Right atrium auricular region (tissue), 2 donors: ENCODE results near the gene ETV6. TPM values are rescaled to one million over a fixed set of nuclear protein-coding genes. Genes with fewer than 3 reads are reported as not detected.

Source experiments
- DNase-seq: peaks from one replicate; pipeline ENCODE4 v3.0.0-alpha.2; 2019; ENCODE audit warnings: low spot score
- H3K27ac ChIP-seq, 2 donors: fragments of 200-600 bp; sonication (generic); 1 replicate in 1 of 2; 2 replicates in 1 of 2; pipeline ENCODE4 v1.5.1; 2016 to 2019
- H3K27me3 ChIP-seq, 2 donors: fragments of 200-600 bp; sonication (generic); one replicate each; pipeline versions ENCODE4 v1.5.1 to v1.6.0; 2017 to 2019
- H3K36me3 ChIP-seq: fragments of 200-600 bp; sonication (generic); one replicate; pipeline ENCODE4 v1.5.1; 2016
- H3K4me1 ChIP-seq, 2 donors: fragments of 200-600 bp; sonication (generic); one replicate each; pipeline versions ENCODE4 v1.5.1 to v1.6.0; 2017 to 2019
- H3K4me3 ChIP-seq, 2 donors: fragments of 200-600 bp; sonication (generic); 1 replicate in 1 of 2; 2 replicates in 1 of 2; pipeline ENCODE4 v1.5.1; 2017 to 2019; ENCODE audit warnings: mild to moderate bottlenecking in 1 of 2, moderate library complexity in 1 of 2
- H3K9me3 ChIP-seq, 2 donors: fragments of 200-600 bp; sonication (generic); one replicate each; pipeline ENCODE4 v1.5.1; 2019
- CTCF ChIP-seq, 2 donors: fragments of 200-600 bp; sonication (generic); IDR thresholded peaks; one replicate each; pipeline ENCODE4 v1.5.1; 2019; ENCODE audit warnings: antibody characterized with exemption in 2 of 2
- total RNA-seq, 2 donors: library from RNA; depleted of rRNA; stranded (reverse); fragments of >200 nt; gene quantifications; one replicate each; pipeline ENCODE4 v1.1.0, GENCODE V29; 2016

Gene ETV6
- total RNA-seq, 2 donors from 2014 or later, result 6.7 TPM

GRCh38 chr12:11787437-11787836 is 138.0 kb downstream of the ETV6 start:
- Histone ChIP-seq H3K27ac (peak overlapping the region in 1 of 2 donors; percentile 46), H3K27me3 (no peaks in the 10 kb centered on the region), H3K36me3 (no peaks in the 10 kb centered on the region), H3K4me3 (no peak overlapping the region), H3K4me1 (peaks cover 0 to 30% of the 10 kb centered on the region in 2 donors), H3K9me3 (no peaks in the 10 kb centered on the region)
- TF ChIP-seq CTCF (IDR thresholded peaks at IDR 0.05), result no peak
- DNase-seq, result no peak

- no peak overlapping the region for H3K4me3 ChIP-seq
- H3K4me1 ChIP-seq, result peaks cover 0 to 31% of the 10 kb centered on the region in 2 donors
- no peak for DNase-seq
- no peaks in the 10 kb centered on the region for H3K9me3 ChIP-seq
- no peak overlapping the region for H3K27ac ChIP-seq
- no peak for TF ChIP-seq CTCF (IDR thresholded peaks at IDR 0.05)
- H3K36me3 ChIP-seq, result no peaks in the 10 kb centered on the region
- no peaks in the 10 kb centered on the region for H3K27me3 ChIP-seq
Observed at GRCh38 chr12:11787933-11788849, 138.7 kb downstream of the ETV6 start.

DNA sequence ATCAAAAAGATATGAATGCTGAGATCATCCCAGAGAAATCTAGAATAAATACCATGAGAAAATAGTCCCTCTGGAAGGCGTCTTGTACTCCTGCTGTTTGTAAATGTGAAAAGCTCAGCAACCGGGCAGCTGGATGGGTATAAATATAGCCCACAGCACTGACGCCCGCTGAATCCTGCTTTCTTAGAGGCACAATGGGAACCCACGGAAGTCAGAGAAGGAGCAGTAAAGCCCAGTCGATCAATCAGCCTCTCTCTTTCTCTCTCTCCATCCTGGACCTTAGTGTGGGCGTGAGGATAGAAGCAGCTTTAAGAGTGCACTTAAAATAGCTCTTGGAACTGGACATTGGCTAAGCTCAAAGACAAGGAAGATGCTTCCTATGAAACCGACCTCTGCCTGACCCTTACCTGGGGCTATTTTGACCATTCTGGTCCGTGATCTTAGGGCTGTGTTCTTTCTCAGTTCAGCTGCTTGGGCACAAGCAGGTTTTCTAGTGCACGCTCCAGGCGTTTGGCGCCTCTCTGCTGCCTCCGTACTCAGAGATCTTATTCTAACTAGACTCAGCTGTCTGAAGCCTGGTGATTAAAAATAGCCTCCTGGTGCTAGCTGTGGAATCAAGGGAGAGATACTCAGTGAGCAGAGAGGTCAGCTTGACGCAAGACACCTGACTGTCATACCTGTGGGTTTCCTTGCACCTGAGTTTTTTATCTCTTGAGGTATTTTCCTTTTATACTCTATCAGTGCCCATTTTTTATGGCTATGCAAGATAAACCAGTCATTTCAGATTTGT is 144.6 kb downstream of the ETV6 start:
- H3K4me1 ChIP-seq, result peaks cover 0 to 50% of the 10 kb centered on the region in 2 donors
- no peak for DNase-seq

GRCh38 chr12:11794751-11795150 is 145.3 kb downstream of the ETV6 start:
- H3K36me3 ChIP-seq, result no peaks in the 10 kb centered on the region
- no peaks in the 10 kb centered on the region for H3K9me3 ChIP-seq
- H3K4me3 ChIP-seq, result no peak overlapping the region
- H3K27ac ChIP-seq, result peak overlapping the region; percentile 76
- no peak for DNase-seq
- TF ChIP-seq CTCF (IDR thresholded peaks at IDR 0.05), result no peak
- H3K4me1 ChIP-seq, result peaks cover 0 to 52% of the 10 kb centered on the region in 2 donors
- H3K27me3 ChIP-seq, result no peaks in the 10 kb centered on the region

More for the DNA sequence above, 144.6 kb downstream of the ETV6 start:
- Histone ChIP-seq H3K9me3 (no peaks in the 10 kb centered on the region), H3K27me3 (no peaks in the 10 kb centered on the region), H3K4me3 (peak overlapping the region in 1 of 2 donors; percentile 14), H3K27ac (peak overlapping the region; percentile 76), H3K36me3 (no peaks in the 10 kb centered on the region)
- no peak for TF ChIP-seq CTCF (IDR thresholded peaks at IDR 0.05)

GRCh38 chr12:11795192-11795912 is 145.9 kb downstream of the ETV6 start:
- H3K27me3 ChIP-seq, result no peaks in the 10 kb centered on the region

More at GRCh38 chr12:11795192-11795912, 145.9 kb downstream of the ETV6 start:
- Histone ChIP-seq H3K4me1 (peaks cover 0 to 52% of the 10 kb centered on the region in 2 donors), H3K4me3 (no peak overlapping the region), H3K9me3 (no peaks in the 10 kb centered on the region), H3K36me3 (no peaks in the 10 kb centered on the region), H3K27ac (peak overlapping the region in 1 of 2 donors; percentile 76)
- no peak for DNase-seq
- TF ChIP-seq CTCF (IDR thresholded peaks at IDR 0.05), result no peak
